ENCODE data around the gene EEIG1. TPM values are rescaled to one million over a fixed set of nuclear protein-coding genes. Genes with fewer than 3 reads are reported as not detected.

The EEIG1 gene
- total RNA-seq, 3 donors from 2014 or later = 7.7 to 32.1 (median 19.7) TPM

GRCh38 chr9:127941961-127942215, 38.9 kb downstream of the EEIG1 start:
- Histone ChIP-seq H3K36me3 (no peaks in the 10 kb centered on the region), H3K27ac (peak overlapping the region; percentile 11 to 69), H3K9me3 (no peaks in the 10 kb centered on the region), H3K27me3 (no peaks in the 10 kb centered on the region), H3K4me3 (no peak overlapping the region), H3K4me1 (peaks cover 13 to 17% of the 10 kb centered on the region in 2 donors)
- TF ChIP-seq POLR2AphosphoS5 (IDR thresholded peaks at IDR 0.05) = no peak
- no peak for TF ChIP-seq CTCF (IDR thresholded peaks at IDR 0.05)
- no peak for TF ChIP-seq POLR2A (IDR thresholded peaks at IDR 0.05)
- no peak for DNase-seq (ENCODE audit: low spot score in 2 of 2)
- intact Hi-C loops (cut with DNase I; ENCODE audit: low total_unique reads) = loop anchor here (2.0 to 5.0 kb wide), 2 partner anchors 61 to 95 kb away; no protein-coding TSS in a partner anchor

- TF ChIP-seq POLR2AphosphoS5 (IDR thresholded peaks at IDR 0.05) (no peak), CTCF (IDR thresholded peaks at IDR 0.05) (no peak), POLR2A (IDR thresholded peaks at IDR 0.05) (no peak)
- Histone ChIP-seq H3K4me3 (no peak overlapping the region), H3K27me3 (no peaks in the 10 kb centered on the region), H3K9me3 (no peaks in the 10 kb centered on the region), H3K4me1 (peaks cover 19 to 22% of the 10 kb centered on the region in 2 donors), H3K36me3 (no peaks in the 10 kb centered on the region), H3K27ac (peak overlapping the region; percentile 11 to 69)
- DNase-seq (ENCODE audit: low spot score in 2 of 2) = no peak
- intact Hi-C loops (cut with DNase I; ENCODE audit: low total_unique reads) = loop anchor here (5.0 kb wide), 1 partner anchor 96 kb away; no protein-coding TSS in a partner anchor
Observed at GRCh38 chr9:127941062-127941960, 39.5 kb downstream of the EEIG1 start.

- H3K27ac ChIP-seq = peak overlapping the region in 1 of 2 donors; percentile 13
- intact Hi-C loops (cut with DNase I; ENCODE audit: low total_unique reads) = loop anchor here (5.0 kb wide), 1 partner anchor 97 kb away; no protein-coding TSS in a partner anchor
- TF ChIP-seq CTCF (IDR thresholded peaks at IDR 0.05) = no peak
- no peak for TF ChIP-seq POLR2AphosphoS5 (IDR thresholded peaks at IDR 0.05)
- TF ChIP-seq POLR2A (IDR thresholded peaks at IDR 0.05) = no peak
- no peaks in the 10 kb centered on the region for H3K27me3 ChIP-seq
- H3K4me3 ChIP-seq = no peak overlapping the region
- no peaks in the 10 kb centered on the region for H3K36me3 ChIP-seq
- no peak for DNase-seq (ENCODE audit: low spot score in 2 of 2)
- no peaks in the 10 kb centered on the region for H3K9me3 ChIP-seq
- H3K4me1 ChIP-seq = peaks cover 23 to 25% of the 10 kb centered on the region in 2 donors
Observed at GRCh38 chr9:127940593-127940992, 40.2 kb downstream of the EEIG1 start.

GRCh38 chr9:127938298-127938690, 42.5 kb downstream of the EEIG1 start:
- H3K4me1 ChIP-seq = peaks cover 23 to 25% of the 10 kb centered on the region in 2 donors
- H3K36me3 ChIP-seq = no peaks in the 10 kb centered on the region
- TF ChIP-seq POLR2AphosphoS5 (IDR thresholded peaks at IDR 0.05) (peak in 1 of 3 donors; percentile 8), POLR2A (IDR thresholded peaks at IDR 0.05) (no peak), CTCF (IDR thresholded peaks at IDR 0.05) (no peak)
- peak overlapping the region; percentile 78 to 89 (median 79) for H3K4me3 ChIP-seq
- no peaks in the 10 kb centered on the region for H3K9me3 ChIP-seq
- peak overlapping the region; percentile 66 to 88 for H3K27ac ChIP-seq
- DNase-seq (ENCODE audit: low spot score in 2 of 2) = no peak
- intact Hi-C loops (cut with DNase I; ENCODE audit: low total_unique reads) = no loop called here
- no peaks in the 10 kb centered on the region for H3K27me3 ChIP-seq
